ENCODE results near the gene LILRB5. TPM values are rescaled to one million over a fixed set of nuclear protein-coding genes. Genes with fewer than 3 reads are reported as not detected.
"Not testable (repeated sequence)": the region's sequence is repeated elsewhere in the genome, so short reads cannot be mapped to it uniquely, and the experiment has no call there.

Gene LILRB5
- polyA plus RNA-seq, 1 experiment = not detected

DNA sequence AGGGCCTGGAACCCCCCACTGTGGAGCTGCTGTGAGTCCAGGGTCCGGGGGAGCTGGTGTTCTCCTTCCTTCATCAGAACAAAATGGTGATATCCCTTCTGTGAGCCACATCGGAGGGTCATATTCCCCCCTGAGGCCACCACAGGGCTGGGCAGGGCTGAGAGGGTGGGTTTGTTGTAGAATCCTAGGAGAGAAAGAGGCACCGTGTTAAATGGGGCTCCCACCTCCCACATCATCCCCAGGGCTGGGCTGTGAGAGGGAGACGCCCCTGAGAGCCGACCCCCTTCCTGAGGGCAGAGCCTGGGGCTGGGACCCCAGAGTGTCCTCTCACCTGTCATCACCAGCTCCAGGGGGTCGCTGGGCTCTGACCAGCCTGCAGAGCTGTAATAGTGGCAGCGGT, 35.1 kb downstream of the LILRB5 start:
- DNase-seq (ENCODE audit: low read depth); H3K36me3 ChIP-seq (ENCODE audit: control insufficient read depth, insufficient read depth, low read length); POLR2A ChIA-PET; H3K27me3 ChIP-seq (ENCODE audit: control insufficient read depth, insufficient read depth, low read length); H3K4me3 ChIP-seq (ENCODE audit: low read depth, low read length): not testable (repeated sequence)
- CTCF ChIA-PET = interaction anchor here (1.0 to 1.2 kb wide), 2 partner anchors 10 to 53 kb away, joined by 3 to 4 read pairs; no protein-coding TSS in a partner anchor

DNA sequence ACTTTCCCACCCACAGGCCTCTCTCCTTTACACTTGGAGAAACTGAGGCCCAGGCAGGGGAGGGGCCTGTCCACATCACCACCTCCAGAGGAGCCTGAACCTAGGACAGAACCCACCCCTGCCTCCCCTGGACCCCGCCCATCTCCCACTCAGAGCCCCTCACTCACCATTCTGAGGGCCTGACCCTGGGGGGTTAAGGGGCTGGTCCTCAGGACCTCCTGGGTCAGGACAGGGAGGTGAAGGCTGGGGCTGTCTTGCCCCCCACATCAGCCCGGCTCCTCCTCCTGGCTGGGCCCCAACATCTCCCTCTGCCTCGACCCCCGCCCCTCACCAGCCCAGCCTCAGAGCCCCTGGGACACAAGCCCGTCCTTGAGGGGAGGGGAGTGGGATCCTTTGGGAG, 37.4 kb downstream of the LILRB5 start:
- H3K36me3 ChIP-seq (ENCODE audit: control insufficient read depth, insufficient read depth, low read length); POLR2A ChIA-PET; DNase-seq (ENCODE audit: low read depth); CTCF ChIA-PET; H3K4me3 ChIP-seq (ENCODE audit: low read depth, low read length); H3K27me3 ChIP-seq (ENCODE audit: control insufficient read depth, insufficient read depth, low read length): not testable (repeated sequence)

DNA sequence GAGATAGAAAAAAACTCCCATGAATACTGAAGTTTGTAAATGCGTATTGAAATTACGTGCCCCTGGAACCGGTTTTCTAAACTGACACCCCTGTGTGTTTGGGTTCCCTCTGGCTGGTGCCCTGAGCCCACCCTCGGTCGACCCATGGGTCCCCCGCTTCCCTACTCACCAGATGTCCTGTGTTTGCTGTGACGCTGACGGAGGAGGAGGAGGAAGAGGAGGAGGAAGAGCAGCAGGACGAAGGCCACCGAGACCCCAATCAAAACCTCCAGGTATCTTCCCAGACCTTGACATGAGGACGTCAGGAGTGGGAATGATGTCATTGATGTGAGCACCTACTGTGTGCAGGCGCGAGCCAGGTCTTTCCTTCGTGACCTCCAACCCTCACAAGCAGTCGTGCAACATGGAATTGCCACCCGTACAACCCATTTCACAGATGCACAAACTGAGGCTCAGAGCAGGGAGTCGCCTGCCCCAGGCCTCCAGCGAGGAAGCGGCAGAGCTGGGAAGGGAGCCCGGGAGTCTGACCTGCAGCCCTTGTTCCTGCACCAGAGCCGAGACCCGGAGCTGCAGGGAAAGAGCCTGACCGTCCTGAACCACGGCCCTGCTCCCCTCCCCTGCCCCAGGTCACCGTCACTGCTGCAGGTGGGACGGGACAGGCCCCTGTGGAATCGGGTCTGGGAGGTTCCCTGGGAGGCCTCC, 38.0 kb downstream of the LILRB5 start:
- 0 out of 2 replicates have a peak, but pooled peaks cover 2% of the 10 kb centered on the region for H3K27me3 ChIP-seq (ENCODE audit: control insufficient read depth, insufficient read depth, low read length)
- peaks cover 9% of the 10 kb centered on the region for H3K36me3 ChIP-seq (ENCODE audit: control insufficient read depth, insufficient read depth, low read length)
- ChIA-PET CTCF (interaction anchor here (1.4 kb wide), 1 partner anchor 51 kb away, joined by 3 read pairs; no protein-coding TSS in a partner anchor), POLR2A (no interaction called here)
- TF ChIP-seq CTCF (IDR thresholded peaks at IDR 0.05; ENCODE audit: insufficient read depth, low read depth, low read length) = no peak
- H3K4me3 ChIP-seq (ENCODE audit: low read depth, low read length) = no peak overlapping the region
- no peak for DNase-seq (ENCODE audit: low read depth)

DNA sequence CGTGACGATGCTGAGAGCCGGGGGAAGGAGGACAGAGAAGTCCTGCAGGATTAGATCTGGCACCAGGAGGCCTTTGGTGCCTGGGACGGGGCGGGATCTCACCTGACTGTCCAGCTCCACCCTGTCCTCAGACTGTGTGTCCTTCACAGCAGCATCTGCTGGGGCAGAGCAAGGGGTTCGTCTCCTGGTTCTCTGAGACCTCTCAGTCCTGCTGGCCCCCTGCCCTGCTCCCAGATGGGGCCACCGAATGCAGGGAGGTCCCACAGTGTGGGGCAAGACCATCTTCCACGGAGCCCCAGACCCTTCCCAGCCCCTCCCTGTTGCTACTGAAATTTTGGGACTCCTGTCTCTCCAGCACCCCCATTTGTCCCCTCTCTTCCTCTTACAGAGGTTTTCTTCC, 38.8 kb downstream of the LILRB5 start:
- POLR2A ChIA-PET = no interaction called here
- peaks cover 9% of the 10 kb centered on the region for H3K36me3 ChIP-seq (ENCODE audit: control insufficient read depth, insufficient read depth, low read length)
- TF ChIP-seq CTCF (IDR thresholded peaks at IDR 0.05; ENCODE audit: insufficient read depth, low read depth, low read length) = no peak
- CTCF ChIA-PET = interaction anchor here (1.4 kb wide), 1 partner anchor 50 kb away, joined by 3 read pairs; no protein-coding TSS in a partner anchor
- 0 out of 2 replicates have a peak, but pooled peaks cover 2% of the 10 kb centered on the region for H3K27me3 ChIP-seq (ENCODE audit: control insufficient read depth, insufficient read depth, low read length)
- DNase-seq (ENCODE audit: low read depth) = no peak
- H3K4me3 ChIP-seq (ENCODE audit: low read depth, low read length) = no peak overlapping the region

DNA sequence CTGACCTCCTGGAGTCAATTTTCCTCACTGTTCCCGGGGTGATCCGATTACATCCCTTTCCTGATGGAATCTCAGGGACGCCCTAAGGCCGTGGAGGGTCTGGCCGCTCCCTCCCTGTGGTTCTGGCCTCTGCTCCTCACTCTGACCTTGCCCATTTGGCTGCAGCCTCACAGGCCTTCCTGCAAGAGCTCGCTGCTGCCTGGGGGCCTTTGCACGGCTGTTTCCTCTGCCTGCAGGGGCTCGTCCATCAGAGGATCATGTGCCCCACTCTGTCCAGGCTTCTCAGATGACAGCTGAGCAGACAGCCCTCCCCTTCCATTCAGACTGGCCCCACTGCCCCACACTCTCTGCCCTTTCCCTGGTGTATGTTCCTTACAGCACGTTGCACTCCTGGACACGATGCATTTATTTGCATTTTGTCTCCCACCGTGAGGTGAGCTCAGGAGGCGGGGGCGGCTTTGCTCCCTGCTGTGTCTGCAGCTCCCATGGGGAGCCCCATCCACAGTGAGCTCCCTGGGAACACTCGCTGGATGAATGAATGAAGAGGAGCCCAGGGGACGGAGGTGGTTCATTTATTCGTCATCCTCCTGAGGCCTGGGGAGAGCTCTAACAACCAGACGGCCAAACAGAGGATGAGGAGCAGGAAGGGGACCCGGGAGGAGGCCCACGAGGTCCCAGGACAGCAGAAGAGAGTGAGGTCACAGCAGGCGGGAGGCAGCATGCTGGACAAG, 39.4 kb downstream of the LILRB5 start:
- CTCF ChIA-PET = interaction anchor here (1.4 kb wide), 1 partner anchor 49 kb away, joined by 3 read pairs; no protein-coding TSS in a partner anchor
- H3K27me3 ChIP-seq (ENCODE audit: control insufficient read depth, insufficient read depth, low read length); H3K4me3 ChIP-seq (ENCODE audit: low read depth, low read length); DNase-seq (ENCODE audit: low read depth); POLR2A ChIA-PET; H3K36me3 ChIP-seq (ENCODE audit: control insufficient read depth, insufficient read depth, low read length): not testable (repeated sequence)

GRCh38 chr19:54216869-54217268, 40.2 kb downstream of the LILRB5 start:
- CTCF ChIA-PET = interaction anchor here (0.9 kb wide), 1 partner anchor 11 kb away, joined by 5 read pairs; no protein-coding TSS in a partner anchor
- no peak for TF ChIP-seq CTCF (IDR thresholded peaks at IDR 0.05; ENCODE audit: insufficient read depth, low read depth, low read length)
- no peak for DNase-seq (ENCODE audit: low read depth)
- H3K27me3 ChIP-seq (ENCODE audit: control insufficient read depth, insufficient read depth, low read length) = no peaks in the 10 kb centered on the region
- POLR2A ChIA-PET = no interaction called here
- no peak overlapping the region for H3K4me3 ChIP-seq (ENCODE audit: low read depth, low read length)
- H3K36me3 ChIP-seq (ENCODE audit: control insufficient read depth, insufficient read depth, low read length) = peaks cover 9% of the 10 kb centered on the region

GRCh38 chr19:54214734-54215133, 42.3 kb downstream of the LILRB5 start:
- H3K36me3 ChIP-seq (ENCODE audit: control insufficient read depth, insufficient read depth, low read length); POLR2A ChIA-PET; DNase-seq (ENCODE audit: low read depth); H3K27me3 ChIP-seq (ENCODE audit: control insufficient read depth, insufficient read depth, low read length); CTCF ChIA-PET; H3K4me3 ChIP-seq (ENCODE audit: low read depth, low read length): not testable (repeated sequence)

GRCh38 chr19:54214217-54214616, 42.9 kb downstream of the LILRB5 start:
- POLR2A ChIA-PET, CTCF ChIA-PET: not testable (repeated sequence)

More at GRCh38 chr19:54214217-54214616, 42.9 kb downstream of the LILRB5 start:
- H3K4me3 ChIP-seq (ENCODE audit: low read depth, low read length); H3K36me3 ChIP-seq (ENCODE audit: control insufficient read depth, insufficient read depth, low read length); H3K27me3 ChIP-seq (ENCODE audit: control insufficient read depth, insufficient read depth, low read length); DNase-seq (ENCODE audit: low read depth): not testable (repeated sequence)
